Urinary bladder (tissue), 4 donors: ENCODE data around the gene A4GNT. TPM values are rescaled to one million over a fixed set of nuclear protein-coding genes. Genes with fewer than 3 reads are reported as not detected.
A peak's percentile ranks its signal among the peaks of the same experiment; 100 is the strongest.

ENCODE experiments used
- DNase-seq: peaks from one replicate; pipeline ENCODE4 v3.0.0-alpha.2; 2015; ENCODE audit errors: extremely low spot score
- H3K27ac ChIP-seq: one replicate; pipeline ENCODE4 v1.5.1; 2013; ENCODE audit warnings: low read depth, mild to moderate bottlenecking, moderate library complexity
- H3K36me3 ChIP-seq: one replicate; pipeline ENCODE4 v1.6.1; 2013; ENCODE audit warnings: mild to moderate bottlenecking, moderate library complexity; ENCODE audit not compliant: insufficient read depth
- H3K4me1 ChIP-seq: one replicate; pipeline ENCODE4 v1.6.1; 2013; ENCODE audit warnings: mild to moderate bottlenecking, moderate library complexity; ENCODE audit not compliant: insufficient read depth
- H3K4me3 ChIP-seq: one replicate; pipeline ENCODE4 v1.5.1; 2013; ENCODE audit warnings: low read depth, low read length
- WGBS: extraction: QIAGEN DNeasy Blood & Tissue Kit; methylation state at CpG from one replicate; pipeline ENCODE4 v1.1.7; 2013; 5-methylcytosine and 5-hydroxymethylcytosine counted together
- polyA plus RNA-seq: library from polyadenylated mRNA; stranded (reverse); fragments of 200-250 nt; gene quantifications from one replicate; pipeline ENCODE4 v1.2.3, GENCODE V29; 2013
- total RNA-seq: library from RNA; depleted of rRNA; stranded (reverse); fragments of >200 nt; gene quantifications from one replicate; pipeline ENCODE4 v1.2.3, GENCODE V29; 2014
- donor health status: healthy with polysubstance abuse.
- donor health status: healthy.

Gene A4GNT
- total and polyA plus RNA-seq, 2 donors, result not detected

DNA sequence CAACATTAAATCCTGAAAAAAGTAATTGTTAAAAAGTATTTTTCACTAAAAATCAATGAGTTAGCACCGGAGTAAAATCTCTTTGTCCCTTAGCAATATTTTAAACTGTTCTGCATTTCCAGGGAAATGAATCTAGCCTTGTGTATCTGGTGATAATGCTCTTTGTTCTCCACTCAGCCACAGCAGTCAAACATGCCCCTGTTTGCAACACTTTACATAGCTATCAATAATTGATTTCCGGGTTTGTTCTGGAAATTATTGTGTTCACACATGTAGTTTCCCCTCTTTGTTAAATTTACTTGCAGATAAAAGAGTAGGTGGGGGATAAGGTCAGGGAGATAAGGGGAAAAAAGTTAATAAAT is 3.6 kb upstream of the A4GNT start:
- no peak for DNase-seq
- no peak overlapping the region for H3K4me3 ChIP-seq
- no peak overlapping the region for H3K27ac ChIP-seq
- H3K4me1 ChIP-seq, result no peaks in the 10 kb centered on the region
- H3K36me3 ChIP-seq, result no peaks in the 10 kb centered on the region
- WGBS, result 54% methylated on average over 2 of the region's 2 CpGs

DNA sequence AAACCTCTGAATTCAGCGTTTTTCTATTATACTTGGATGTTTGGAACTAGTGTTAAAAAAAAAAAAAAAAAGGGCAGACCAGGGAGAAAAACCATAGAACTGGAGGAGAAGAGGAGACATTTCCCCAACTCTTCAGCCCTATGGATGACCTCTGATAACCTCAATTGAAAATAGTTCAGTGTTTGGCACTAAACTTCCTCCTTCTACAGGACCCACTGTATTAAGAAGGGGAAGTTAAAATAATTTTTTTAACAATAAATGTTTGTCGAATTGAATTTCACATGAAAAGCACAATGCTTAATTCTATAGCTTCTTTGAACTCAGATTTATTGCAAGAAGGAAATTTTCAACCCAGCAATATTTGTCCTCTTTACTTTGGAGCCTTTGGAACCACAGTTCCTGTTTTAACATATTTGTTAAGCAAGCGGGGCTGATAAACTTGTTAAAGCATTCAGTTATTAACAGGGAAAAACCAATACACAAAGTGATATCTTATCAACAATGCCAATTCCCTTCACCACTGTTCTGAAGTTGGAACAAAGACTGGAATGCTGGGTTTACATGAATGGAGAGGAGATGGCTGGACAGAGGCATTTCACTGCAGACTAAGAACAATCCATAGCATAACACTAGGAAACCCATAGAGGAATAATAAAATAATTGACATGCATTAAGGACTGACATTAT is 3.1 kb upstream of the A4GNT start:
- Histone ChIP-seq H3K36me3 (no peaks in the 10 kb centered on the region), H3K4me1 (no peaks in the 10 kb centered on the region), H3K4me3 (no peak overlapping the region), H3K27ac (no peak overlapping the region)
- 72% methylated on average over 3 of the region's 3 CpGs for WGBS
- no peak for DNase-seq

DNA sequence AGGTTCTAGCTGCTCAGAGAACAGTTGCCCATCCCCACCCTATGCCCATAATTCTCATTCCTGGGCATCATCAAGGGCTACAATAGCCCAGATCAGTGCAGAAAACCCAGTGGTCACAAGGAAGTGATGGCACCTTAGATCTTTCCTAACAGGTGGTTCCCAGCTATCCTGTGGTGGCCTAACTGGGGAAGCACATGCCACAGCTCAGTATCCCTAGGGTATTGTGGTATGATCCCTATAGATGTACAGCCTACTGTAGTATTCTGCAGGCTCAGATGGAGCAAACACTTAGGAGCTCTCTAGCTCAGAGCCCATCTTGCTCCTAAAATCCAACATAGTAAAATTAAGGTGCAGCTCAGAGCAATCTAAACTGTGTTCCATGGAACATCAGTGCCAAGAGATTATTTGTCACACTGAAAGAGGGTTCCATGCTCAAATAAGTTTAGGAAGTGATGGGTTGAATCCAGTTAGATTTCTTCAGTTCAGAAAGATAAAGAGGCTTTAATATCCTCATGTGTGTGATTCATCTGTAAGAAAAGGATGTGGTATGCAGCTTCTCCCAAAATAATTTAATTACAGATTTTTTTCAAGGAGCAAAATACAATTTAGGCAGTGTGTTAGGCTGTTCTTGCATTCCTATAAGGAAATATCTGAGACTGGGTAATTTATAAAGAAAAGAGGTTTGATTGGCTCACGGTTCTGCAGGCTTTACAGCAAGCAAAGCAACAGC is 4.4 kb downstream of the A4GNT start:
- Histone ChIP-seq H3K36me3 (no peaks in the 10 kb centered on the region), H3K4me1 (no peaks in the 10 kb centered on the region), H3K27ac (no peak overlapping the region), H3K4me3 (no peak overlapping the region)
- no peak for DNase-seq
- WGBS, result 86% methylated on average over 1 of the region's 1 CpG

DNA sequence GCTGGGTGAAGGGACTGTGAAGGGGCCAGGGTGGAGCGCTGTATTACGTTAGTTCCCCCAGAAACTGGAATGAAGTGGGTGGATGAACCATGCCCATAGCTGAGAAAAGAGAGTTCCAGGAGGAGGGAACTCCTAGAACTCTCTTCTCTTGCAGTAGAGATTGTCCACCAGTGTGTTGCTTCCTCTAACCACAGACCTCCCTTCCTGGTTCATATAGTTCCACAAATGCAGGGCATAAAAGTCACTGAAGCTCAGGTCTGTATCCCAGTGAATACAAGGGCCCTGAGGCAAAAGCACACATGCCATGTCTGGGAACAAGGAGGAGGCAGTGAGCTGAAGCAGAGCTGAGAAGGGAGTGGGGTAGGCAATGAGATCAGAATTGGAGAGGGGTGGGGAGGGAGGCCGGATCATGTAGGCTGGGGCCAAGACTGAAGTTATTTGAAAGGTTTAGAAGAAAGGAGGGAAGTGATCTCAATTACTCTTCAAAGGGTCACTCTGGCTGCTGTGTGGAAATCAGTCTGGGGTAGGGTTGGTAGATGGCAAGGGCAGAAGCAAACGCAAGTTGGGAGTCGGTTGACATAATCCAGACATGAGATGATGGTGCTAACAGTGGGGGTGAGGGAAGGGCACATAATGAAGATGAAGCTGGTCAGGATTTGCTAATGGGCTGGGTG is 6.5 kb downstream of the A4GNT start:
- Histone ChIP-seq H3K36me3 (no peaks in the 10 kb centered on the region), H3K4me1 (no peaks in the 10 kb centered on the region), H3K4me3 (no peak overlapping the region), H3K27ac (no peak overlapping the region)
- WGBS, result 35% methylated on average over 5 of the region's 5 CpGs
- DNase-seq, result no peak

DNA sequence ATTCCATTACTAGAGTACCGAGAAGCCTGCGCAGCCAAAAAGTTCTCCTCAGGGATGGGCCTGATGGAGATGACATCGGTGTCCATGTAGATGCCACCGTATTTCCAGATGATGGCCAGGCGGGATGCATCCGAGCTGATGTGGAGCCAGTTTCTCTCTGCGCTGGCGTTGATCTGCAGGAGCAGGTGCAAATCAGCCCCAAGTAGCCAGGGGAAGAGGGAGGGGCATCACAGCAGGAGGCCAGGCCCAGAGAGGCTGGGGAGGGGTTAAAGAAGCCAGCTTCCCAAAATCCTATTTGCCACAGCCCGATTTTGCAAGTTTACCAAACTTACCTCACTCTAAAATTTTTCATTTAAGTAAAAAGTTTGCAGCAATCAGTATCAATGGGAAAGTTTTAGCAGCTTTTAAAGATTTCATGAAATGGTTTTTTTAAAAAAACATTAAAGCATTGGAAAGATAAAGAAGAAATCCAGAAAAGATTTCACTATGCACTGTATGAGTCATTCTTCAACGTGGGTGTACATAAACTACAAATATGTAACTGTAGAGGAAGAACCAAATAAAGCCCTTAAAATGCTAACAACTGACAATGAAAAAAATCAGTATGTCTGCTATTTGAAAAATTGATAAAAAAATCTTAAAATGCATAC is 7.4 kb downstream of the A4GNT start:
- no peaks in the 10 kb centered on the region for H3K4me1 ChIP-seq
- H3K36me3 ChIP-seq, result no peaks in the 10 kb centered on the region
- WGBS, result 72% methylated on average over 10 of the region's 10 CpGs
- H3K4me3 ChIP-seq, result no peak overlapping the region
- no peak overlapping the region for H3K27ac ChIP-seq
- DNase-seq, result no peak

DNA sequence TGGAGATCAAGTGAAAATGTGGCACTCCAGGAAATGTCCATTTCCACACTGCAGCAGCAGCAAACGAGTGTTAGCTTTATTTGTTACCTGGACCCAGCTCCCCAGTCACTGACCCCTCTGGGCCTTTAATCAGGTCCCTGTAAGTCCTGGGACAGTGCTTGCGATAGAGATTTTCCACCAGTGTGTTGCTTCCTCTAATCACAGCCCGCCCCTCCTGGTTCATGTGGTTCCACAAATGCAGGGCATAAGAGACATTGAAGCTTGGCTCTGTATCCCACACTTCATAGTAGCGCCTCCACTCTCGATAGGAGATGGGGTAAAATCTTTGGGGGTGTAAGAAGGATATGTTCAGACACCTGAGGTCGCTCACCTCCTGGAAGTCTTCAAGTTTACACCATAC is 8.0 kb downstream of the A4GNT start:
- Histone ChIP-seq H3K4me1 (no peaks in the 10 kb centered on the region), H3K36me3 (no peaks in the 10 kb centered on the region), H3K4me3 (no peak overlapping the region), H3K27ac (no peak overlapping the region)
- DNase-seq, result no peak
- WGBS, result 88% methylated on average over 6 of the region's 6 CpGs

- 56% methylated on average over 4 of the region's 4 CpGs for WGBS
- no peak overlapping the region for H3K4me3 ChIP-seq
- no peak overlapping the region for H3K27ac ChIP-seq
- DNase-seq, result no peak
- no peaks in the 10 kb centered on the region for H3K4me1 ChIP-seq
- H3K36me3 ChIP-seq, result no peaks in the 10 kb centered on the region
Observed at GRCh38 chr3:138119423-138119766, 12.8 kb downstream of the A4GNT start.

- 33% methylated on average over 8 of the region's 8 CpGs for WGBS
- Histone ChIP-seq H3K4me3 (no peak overlapping the region), H3K4me1 (no peaks in the 10 kb centered on the region), H3K36me3 (no peaks in the 10 kb centered on the region), H3K27ac (no peak overlapping the region)
- no peak for DNase-seq
Observed at GRCh38 chr3:138118612-138119422, 13.4 kb downstream of the A4GNT start.

DNA sequence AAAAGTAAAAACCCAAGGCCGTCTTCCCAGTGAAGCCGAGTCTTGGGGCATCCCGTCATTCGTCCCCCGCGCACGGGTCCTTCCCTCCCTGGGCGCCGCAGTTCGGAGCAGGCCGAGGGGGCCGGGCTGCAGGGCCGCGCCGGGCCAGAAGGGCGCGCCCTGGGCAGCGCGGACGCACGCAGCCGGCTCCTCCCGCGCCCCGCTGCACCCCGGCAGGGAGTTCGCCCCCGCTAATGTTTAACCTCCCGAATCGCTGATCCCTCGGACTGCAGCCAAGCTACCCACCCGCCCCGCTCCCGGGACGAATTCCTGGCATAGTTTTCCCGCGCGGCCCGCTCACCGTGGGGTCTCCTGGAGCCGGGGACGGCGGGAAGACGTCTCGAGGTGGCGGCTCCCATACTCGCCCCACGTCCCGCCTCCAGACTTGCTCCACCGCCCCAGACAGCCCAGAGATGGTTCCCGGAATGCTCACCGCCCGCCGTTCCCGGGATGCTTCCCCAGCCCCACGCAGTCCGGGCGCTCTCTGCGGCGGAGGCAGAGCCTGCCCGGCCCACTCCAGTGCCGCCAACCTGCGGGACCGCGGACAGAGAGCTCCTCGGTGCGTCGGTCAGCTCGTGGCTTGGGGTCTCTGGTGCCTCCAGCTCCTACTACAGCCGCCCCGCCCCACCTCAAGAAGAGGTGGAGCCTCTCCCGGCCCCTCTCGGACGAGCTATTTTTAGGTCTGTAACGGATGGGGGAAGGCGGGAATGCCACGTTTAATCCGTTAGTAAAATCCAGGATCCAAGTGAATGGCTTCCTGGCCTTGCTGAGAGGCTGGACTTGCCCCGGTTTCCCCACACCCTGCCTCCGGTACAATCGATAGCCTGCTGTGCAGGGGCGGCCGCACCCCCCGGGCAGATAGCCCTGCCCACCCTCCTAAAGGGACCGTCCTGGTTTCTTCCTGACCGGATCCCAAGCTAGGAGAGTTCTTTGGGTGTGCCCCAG is 16.9 kb downstream of the A4GNT start, which contains the start of gene DZIP1L:
Gene DZIP1L (minus strand): TSS at position 621 of the 984 bp plus-strand sequence. CDS start 11,637 bp downstream, outside the sequence.
- DNase-seq, result no peak
- no peaks in the 10 kb centered on the region for H3K4me1 ChIP-seq
- WGBS, result under 1% methylated on average over 86 of the region's 86 CpGs

GRCh38 chr3:138114431-138114918 is 17.7 kb downstream of the A4GNT start:
- DNase-seq, result no peak
- 13% methylated on average over 9 of the region's 9 CpGs for WGBS

More for the DNA sequence above, 16.9 kb downstream of the A4GNT start, which contains the start of gene DZIP1L:
- Histone ChIP-seq H3K27ac (peak within 1 kb of the TSS; percentile 92), H3K36me3 (no peaks in the 10 kb centered on the region), H3K4me3 (peak within 1 kb of the TSS; percentile 85)

DNA sequence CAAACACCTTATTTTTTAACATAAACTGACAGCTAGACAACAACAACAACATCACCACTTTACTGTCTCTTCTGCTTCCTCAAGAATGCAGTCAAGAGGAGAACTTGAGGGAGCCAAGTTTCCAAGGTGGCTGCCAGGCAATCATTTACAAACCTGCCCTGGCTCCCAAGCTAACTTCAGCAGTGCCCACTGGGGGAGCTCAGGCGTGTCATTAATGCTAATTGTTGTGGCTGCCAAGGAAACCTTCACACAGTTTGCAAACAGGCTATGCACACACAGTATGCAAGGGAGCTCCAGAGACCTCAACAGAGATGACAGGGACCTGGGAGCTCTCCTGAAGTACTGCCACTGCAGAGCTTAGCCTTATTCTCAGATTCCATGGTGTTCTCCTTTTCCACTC is 18.9 kb downstream of the A4GNT start:
- Histone ChIP-seq H3K27ac (no peak overlapping the region), H3K4me1 (no peaks in the 10 kb centered on the region), H3K36me3 (no peaks in the 10 kb centered on the region), H3K4me3 (no peak overlapping the region)
- WGBS, result 74% methylated on average over 1 of the region's 1 CpG
- DNase-seq, result no peak

More at GRCh38 chr3:138114431-138114918, 17.7 kb downstream of the A4GNT start:
- Histone ChIP-seq H3K27ac (peak overlapping the region; percentile 92), H3K4me1 (no peaks in the 10 kb centered on the region), H3K4me3 (peak overlapping the region; percentile 85), H3K36me3 (no peaks in the 10 kb centered on the region)

GRCh38 chr3:138112362-138112761 is 19.8 kb downstream of the A4GNT start:
- no peaks in the 10 kb centered on the region for H3K4me1 ChIP-seq
- no peak for DNase-seq
- WGBS, result 86% methylated on average over 8 of the region's 8 CpGs
- H3K4me3 ChIP-seq, result no peak overlapping the region
- no peaks in the 10 kb centered on the region for H3K36me3 ChIP-seq
- no peak overlapping the region for H3K27ac ChIP-seq
